HG03139 (cell line): Measurements from ENCODE around the gene SCG2.
"Not testable (repeated sequence)": the region's sequence is repeated elsewhere in the genome, so short reads cannot be mapped to it uniquely, and the experiment has no call there.

Source experiments
- ATAC-seq: cut with Tn5 transposase; IDR thresholded peaks from one replicate; pipeline ENCODE4 v1.9.1; 2021; ENCODE audit not compliant: unreplicated experiment

SCG2 gene

DNA sequence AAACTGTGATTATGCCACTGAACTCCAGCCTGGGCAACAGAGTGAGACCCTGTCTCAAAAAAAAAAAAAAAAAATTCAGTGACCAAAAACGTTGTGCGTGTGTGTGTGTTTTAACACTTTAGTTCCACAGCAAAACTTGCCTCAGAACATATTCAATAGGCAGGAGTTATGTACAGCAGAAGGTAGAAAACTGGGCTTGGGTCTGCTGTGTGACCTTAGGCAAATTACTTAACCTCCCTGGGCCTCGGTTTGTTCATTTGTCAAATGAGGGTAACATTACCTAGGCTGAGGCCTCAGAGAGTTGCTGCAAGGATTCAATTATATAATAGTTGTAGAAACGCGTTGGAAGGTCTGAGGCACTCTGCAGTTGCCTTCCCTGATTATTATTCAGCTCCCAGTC is 10.3 kb upstream of the SCG2 start:
- ATAC-seq = no peak

DNA sequence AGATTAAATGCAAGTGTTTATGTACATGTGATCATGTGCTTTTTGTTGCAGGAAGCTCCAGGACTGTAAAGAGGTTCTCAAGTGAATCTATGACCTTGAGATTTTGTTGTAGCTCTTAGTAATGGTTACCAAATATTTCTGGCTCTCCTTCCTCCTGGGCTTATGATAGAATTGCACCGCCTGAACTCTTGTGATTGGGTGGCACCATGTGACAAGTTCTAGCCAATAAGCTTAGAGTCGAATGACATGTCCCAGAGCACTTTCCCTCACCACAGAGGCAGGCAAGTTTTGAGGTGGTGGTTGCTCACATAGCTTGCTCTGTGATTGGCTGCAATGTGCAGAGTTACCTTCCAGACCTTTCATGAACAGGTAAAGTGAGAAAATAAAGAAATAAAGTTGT is 8.9 kb upstream of the SCG2 start:
- ATAC-seq = no peak

GRCh38 chr2:223607476-223607875 is 5.3 kb upstream of the SCG2 start:
- ATAC-seq = no peak

DNA sequence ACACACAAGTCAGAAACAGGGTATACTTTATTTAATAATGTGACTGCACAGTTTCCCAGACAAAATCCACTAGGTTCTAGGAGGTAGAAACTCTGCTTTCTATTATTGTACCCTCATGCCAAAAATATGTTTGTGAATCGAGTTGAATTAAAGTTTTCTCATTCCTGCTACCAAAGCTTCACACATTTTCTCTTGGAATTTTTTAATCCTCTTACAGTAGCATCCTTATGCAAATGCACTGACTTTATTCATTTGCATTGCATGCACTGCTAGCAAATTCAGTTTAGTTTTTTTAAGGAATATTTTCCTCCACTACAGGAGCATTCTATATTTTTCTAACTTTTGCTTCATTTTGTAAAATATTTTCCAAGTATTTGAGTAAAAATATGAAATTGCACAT is 4.8 kb upstream of the SCG2 start:
- no peak for ATAC-seq

- no peak for ATAC-seq
These were observed 2.1 kb upstream of the SCG2 start for GRCh38 chr2:223604231-223604630.

DNA sequence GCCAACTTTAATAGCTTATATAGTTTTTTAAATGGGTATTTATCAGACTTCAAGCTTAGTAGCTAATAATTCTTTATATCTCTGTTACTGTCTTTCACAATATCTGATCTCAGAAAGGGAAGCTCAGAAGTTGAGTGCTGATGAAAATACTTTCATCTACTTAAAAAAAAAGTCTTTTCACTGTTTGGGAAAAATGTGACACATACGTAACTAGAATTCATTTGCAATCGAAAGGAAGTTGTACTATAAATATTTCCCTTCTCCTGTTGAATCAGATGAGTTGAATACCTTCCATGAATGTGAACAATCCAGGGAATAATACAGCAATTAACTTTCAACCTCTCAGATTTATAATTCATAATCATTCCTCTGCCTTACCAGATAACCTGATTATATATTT is 811 bp upstream of the SCG2 start:
- no peak for ATAC-seq

DNA sequence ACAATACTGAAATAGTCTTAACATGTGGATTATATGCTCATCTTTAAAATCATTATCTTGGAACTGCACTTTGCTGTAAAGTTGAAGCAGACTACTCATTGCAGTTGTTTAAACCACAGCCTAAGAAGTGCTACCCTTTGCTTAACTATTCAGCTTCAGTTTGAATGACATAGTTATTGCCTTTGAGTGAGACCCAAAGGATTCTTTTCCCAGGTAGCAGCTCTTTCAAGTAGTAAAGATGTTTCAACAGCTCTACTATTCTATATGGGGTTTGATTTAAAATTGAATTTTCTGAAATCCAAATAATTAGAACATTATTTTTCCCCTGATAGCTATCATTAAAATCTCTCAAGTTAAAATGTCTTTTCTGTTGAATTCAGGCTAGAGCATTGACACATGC is 1.1 kb downstream of the SCG2 start:
- ATAC-seq = no peak

DNA sequence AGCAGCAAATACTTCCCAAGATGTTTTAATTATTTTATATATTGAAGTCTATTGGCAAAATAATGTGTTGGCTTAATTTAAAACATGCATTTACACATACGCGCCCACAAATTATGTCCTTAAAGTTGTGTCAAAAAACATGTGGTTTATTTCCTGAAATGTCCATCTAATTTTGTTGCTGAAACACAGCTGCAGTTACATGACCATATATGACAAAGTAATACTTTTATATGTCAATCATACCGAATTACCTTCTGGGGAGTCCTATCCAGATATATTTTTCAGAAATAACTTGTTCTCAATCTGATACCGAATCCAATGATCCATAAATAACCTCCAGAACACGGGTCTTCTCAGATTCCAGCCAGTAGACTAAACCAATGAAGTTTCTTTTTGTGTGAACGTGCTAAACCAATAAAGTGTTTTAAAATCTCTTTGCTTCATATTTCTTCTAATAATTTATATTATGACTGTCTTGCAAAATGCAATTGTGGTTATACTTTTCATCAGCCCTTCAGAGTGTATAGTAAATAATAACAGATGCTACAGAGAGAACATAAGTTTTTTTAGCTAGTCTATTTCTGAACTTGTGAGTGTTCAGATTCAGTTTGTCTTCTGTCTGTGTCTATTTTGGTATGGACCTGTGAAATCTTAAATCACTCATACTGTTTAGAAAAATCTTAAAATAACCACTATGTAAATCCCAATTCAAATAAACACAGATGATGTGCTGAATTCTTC is 2.4 kb downstream of the SCG2 start:
- ATAC-seq = no peak

GRCh38 chr2:223598994-223599639 is 3.0 kb downstream of the SCG2 start:
- ATAC-seq = no peak

GRCh38 chr2:223597076-223597475 is 5.1 kb downstream of the SCG2 start:
- no peak for ATAC-seq

- ATAC-seq = no peak
These were observed 6.0 kb downstream of the SCG2 start for GRCh38 chr2:223596208-223596607.

DNA sequence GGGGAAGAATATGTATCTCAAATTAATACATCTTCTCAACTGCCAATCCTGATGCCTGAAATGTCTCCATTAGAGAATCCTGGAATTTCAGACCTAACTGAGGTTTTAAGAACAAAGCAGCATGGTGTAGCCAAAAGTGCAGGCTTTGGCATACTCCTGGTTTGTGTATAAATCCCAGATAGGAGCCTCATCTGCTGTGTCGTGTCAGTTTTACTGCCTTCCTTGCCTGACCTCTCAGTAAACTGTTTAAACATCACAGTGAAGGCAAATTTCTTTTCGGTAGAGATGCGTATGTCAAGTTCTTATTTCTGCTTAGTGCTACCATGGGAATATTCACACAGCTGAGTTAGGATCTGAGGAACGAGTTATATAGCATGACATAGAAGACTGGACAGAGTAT is 7.3 kb downstream of the SCG2 start:
- ATAC-seq = no peak

- ATAC-seq = no peak
These were observed 7.9 kb downstream of the SCG2 start for GRCh38 chr2:223594259-223594658.

- not testable (repeated sequence) for ATAC-seq
These were observed 9.5 kb downstream of the SCG2 start for GRCh38 chr2:223592689-223593088.

GRCh38 chr2:223591596-223591995 is 10.6 kb downstream of the SCG2 start:
- no peak for ATAC-seq

DNA sequence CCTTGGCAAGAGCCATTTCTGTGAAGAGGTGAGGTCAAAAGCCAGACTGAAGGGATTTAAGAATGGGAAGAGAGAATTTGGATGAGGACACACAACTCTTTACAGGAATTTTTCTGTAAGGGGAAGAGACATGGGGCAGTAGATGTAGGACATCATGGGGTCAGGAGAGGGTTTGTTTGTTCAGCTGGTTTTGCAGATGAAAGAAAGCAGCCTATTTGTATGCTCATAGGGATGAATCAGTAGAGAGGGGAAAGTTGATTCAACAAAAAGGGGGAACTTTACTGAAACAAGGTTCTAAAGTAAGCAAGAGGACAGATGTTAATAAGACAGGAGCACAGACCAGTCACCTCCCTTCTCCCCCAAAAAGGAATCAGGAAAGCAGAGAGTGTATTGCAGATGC is 11.2 kb downstream of the SCG2 start:
- no peak for ATAC-seq

GRCh38 chr2:223589901-223590300 is 12.3 kb downstream of the SCG2 start:
- no peak for ATAC-seq

- no peak for ATAC-seq
These were observed 13.9 kb downstream of the SCG2 start for GRCh38 chr2:223588251-223588650.

GRCh38 chr2:223587301-223587700 is 14.9 kb downstream of the SCG2 start:
- no peak for ATAC-seq

GRCh38 chr2:223586261-223586660 is 15.9 kb downstream of the SCG2 start:
- no peak for ATAC-seq

GRCh38 chr2:223585666-223586065 is 16.5 kb downstream of the SCG2 start:
- ATAC-seq = no peak

- ATAC-seq = no peak
These were observed 20.2 kb downstream of the SCG2 start for GRCh38 chr2:223582001-223582400.

DNA sequence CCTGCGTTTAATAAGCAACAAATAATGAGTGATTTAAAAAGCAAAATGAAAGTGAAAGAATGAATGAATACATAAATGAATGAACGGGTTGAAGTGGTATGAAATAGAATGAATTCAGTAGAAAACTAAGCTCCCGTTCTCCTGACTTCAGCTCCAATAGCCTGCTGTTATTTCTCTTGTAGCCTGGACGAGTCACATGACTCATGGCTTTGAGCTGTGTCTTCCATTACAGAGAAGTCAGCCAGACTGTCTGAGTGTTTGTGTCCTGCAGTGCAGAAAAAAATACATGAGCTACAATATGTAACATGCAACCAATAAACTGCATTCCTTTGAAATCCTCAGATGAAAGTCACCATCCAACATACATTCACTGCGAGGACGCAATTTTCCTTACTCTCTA is 21.2 kb downstream of the SCG2 start:
- no peak for ATAC-seq
